Dermis lymphatic vessel endothelial cell (primary cell): Measurements from ENCODE around the gene WRAP73. TPM values are rescaled to one million over a fixed set of nuclear protein-coding genes. Genes with fewer than 3 reads are reported as not detected.

Source experiments
- total RNA-seq: library from RNA; depleted of rRNA; stranded (reverse); fragments of >200 nt; gene quantifications from 2 replicates; pipeline ENCODE4 v1.2.1, GENCODE V29; 2014

The WRAP73 gene, protein sequence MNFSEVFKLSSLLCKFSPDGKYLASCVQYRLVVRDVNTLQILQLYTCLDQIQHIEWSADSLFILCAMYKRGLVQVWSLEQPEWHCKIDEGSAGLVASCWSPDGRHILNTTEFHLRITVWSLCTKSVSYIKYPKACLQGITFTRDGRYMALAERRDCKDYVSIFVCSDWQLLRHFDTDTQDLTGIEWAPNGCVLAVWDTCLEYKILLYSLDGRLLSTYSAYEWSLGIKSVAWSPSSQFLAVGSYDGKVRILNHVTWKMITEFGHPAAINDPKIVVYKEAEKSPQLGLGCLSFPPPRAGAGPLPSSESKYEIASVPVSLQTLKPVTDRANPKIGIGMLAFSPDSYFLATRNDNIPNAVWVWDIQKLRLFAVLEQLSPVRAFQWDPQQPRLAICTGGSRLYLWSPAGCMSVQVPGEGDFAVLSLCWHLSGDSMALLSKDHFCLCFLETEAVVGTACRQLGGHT
- 13.1 and 16.3 TPM in 2 replicates for total RNA-seq

GRCh38 chr1:3649342-3650247, at the start of gene WRAP73:
TSS of gene WRAP73 (minus strand) at chr1:3650103. CDS start at chr1:3649999, 104 bp downstream.

DNA sequence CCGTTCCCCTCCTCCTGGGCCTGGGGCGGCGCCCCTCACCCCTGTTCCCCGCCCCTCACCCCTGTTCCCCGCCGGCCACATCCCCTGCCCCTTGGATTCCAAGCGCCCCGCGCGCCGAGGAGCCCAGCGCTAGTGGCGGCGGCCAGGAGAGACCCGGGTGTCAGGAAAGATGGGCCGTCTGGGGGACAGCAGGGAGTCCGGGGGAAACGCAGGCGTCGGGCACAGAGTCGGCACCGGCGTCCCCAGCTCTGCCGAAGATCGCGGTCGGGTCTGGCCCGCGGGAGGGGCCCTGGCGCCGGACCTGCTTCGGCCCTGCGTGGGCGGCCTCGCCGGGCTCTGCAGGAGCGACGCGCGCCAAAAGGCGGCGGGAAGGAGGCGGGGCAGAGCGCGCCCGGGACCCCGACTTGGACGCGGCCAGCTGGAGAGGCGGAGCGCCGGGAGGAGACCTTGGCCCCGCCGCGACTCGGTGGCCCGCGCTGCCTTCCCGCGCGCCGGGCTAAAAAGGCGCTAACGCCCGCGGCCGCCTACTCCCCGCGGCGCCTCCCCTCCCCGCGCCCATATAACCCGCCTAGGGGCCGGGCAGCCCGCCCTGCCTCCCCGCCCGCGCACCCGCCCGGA, 2.1 kb upstream of the WRAP73 start, which contains the start of gene TP73:
TP73 (plus strand) TSS at position 587 of the 618 bp plus-strand sequence. CDS start 29,850 bp downstream, outside the sequence.

DNA sequence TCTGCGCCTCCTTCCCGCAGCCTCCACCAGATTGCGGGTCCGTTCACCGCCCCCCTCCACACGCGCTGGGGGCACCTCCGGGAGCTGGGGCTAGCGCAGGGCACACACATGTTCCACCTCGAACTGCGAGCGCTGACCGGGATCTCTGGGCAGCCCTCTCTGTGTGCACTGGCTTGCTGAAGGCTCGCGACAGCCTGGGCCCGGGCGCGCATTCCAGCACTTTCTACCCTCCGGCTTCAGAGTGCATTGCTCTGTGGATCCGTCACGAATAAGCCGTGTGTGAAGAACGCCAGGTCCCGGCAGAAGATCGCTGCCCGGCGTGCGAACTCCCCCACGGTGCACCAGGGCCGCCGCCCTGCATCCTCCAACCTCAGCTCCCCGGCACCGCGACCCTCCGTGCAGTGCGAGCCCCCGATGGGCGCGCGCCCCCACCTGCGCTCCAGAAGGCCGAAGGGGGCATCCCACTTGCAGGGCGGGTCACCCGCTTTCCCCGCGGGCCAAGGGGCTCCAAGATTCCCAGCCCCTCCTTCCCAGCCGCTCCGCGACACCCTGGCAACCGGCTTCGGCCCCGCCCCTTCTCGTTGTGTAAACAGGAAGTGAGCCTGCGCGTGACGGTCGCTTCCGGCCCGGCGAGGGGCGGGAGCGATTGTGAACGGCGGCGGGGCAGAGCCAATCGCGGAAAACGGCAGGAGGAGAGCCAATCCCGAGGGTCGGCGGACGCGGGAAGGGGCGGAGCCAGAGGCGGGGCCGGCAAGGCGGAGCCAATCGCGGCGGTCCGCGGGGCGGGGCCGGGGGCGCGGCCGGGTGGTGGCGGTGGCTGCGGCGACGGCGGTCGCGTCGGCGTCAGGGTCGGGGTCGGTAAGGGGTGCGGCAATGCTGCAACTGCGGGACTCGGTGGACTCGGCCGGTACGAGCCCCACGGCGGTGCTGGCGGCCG, 25.4 kb downstream of the WRAP73 start, which contains the start of gene TPRG1L:
TPRG1L (plus strand) TSS at position 816 of the 937 bp plus-strand sequence; CDS start at position 874, 58 bp downstream.

GRCh38 chr1:3611170-3612019, 38.5 kb downstream of the WRAP73 start, which contains the start of gene MEGF6:
TSS of gene MEGF6 (minus strand) at chr1:3611508. CDS start at chr1:3611268, 240 bp downstream.

Other genes with a start within 250 kb of the WRAP73 start
- 0.17 and 0.33 TPM in 2 replicates for gene ARHGEF16, start 195.4 kb downstream of the WRAP73 start, total RNA-seq
- 84.1 and 129 TPM in 2 replicates for gene MEGF6, start 38.6 kb downstream of the WRAP73 start, total RNA-seq
- gene TPRG1L, start 25.1 kb downstream of the WRAP73 start, total RNA-seq: 32.2 and 37.9 TPM in 2 replicates
- not detected in 2 replicates for gene TP73, start 2.4 kb upstream of the WRAP73 start, total RNA-seq
- gene CCDC27, start 102.3 kb upstream of the WRAP73 start, total RNA-seq: not detected in 2 replicates
- 0.17 and 0.43 TPM in 2 replicates for gene SMIM1, start 122.6 kb upstream of the WRAP73 start, total RNA-seq
- gene LRRC47, start 146.4 kb upstream of the WRAP73 start, total RNA-seq: 22.8 and 28.8 TPM in 2 replicates
- gene CEP104, start 207.1 kb upstream of the WRAP73 start, total RNA-seq: 12.7 and 13.6 TPM in 2 replicates
- gene DFFB, start 207.4 kb upstream of the WRAP73 start, total RNA-seq: 8.6 and 9.3 TPM in 2 replicates